HEK293T (cell line): Measurements from ENCODE around the gene PACRG.

Experiments used
- CTCF ChIA-PET: fragments of 350-600 bp; formaldehyde crosslinking; extraction: SDS; loops from one replicate; lab custom pipeline; 2021; ENCODE audit warnings: antibody characterized with exemption, inconsistent platforms; lab: Yijun Ruan, JAX
- POLR2A ChIA-PET: fragments of 350-600 bp; formaldehyde crosslinking; extraction: SDS; loops from one replicate; lab custom pipeline; 2020; ENCODE audit warnings: antibody characterized with exemption, inconsistent platforms; lab: Yijun Ruan, JAX
- DNase-seq: peaks from one replicate; pipeline ENCODE4 v3.0.0; 2012; ENCODE audit warnings: mixed read lengths; ENCODE audit errors: extremely low spot score
- ARNT ChIP-seq: fragments of 450-650 bp; IDR thresholded peaks from 2 replicates; pipeline ENCODE4 v1.6.1; 2017; ENCODE audit warnings: mild to moderate bottlenecking
- BHLHE40 ChIP-seq: fragments of 450-650 bp; IDR thresholded peaks from 2 replicates; pipeline ENCODE4 v1.6.1; 2016; ENCODE audit warnings: mild to moderate bottlenecking, moderate library complexity, borderline replicate concordance
- CTBP1 ChIP-seq: fragments of 450-650 bp; IDR thresholded peaks from 2 replicates; pipeline ENCODE4 v1.6.1; 2016; ENCODE audit warnings: borderline replicate concordance
- ELF4 ChIP-seq: fragments of 450-650 bp; IDR thresholded peaks from 2 replicates; pipeline ENCODE4 v1.6.1; 2017; ENCODE audit warnings: antibody characterized with exemption
- FOXA1 ChIP-seq: fragments of 450-650 bp; IDR thresholded peaks from 2 replicates; pipeline ENCODE4 v1.6.1; 2016; ENCODE audit warnings: mild to moderate bottlenecking
- FOXK2 ChIP-seq: fragments of 450-650 bp; IDR thresholded peaks from 2 replicates; pipeline ENCODE4 v1.6.1; 2016; ENCODE audit warnings: mild to moderate bottlenecking
- FOXM1 ChIP-seq: fragments of 450-650 bp; IDR thresholded peaks from 2 replicates; pipeline ENCODE4 v1.6.1; 2017; ENCODE audit warnings: mild to moderate bottlenecking, borderline replicate concordance
- HDGF ChIP-seq: fragments of 450-650 bp; IDR thresholded peaks from 2 replicates; pipeline ENCODE4 v1.6.1; 2017; ENCODE audit warnings: antibody characterized with exemption, borderline replicate concordance
- L3MBTL2 ChIP-seq: fragments of 450-650 bp; conservative IDR thresholded peaks from 2 replicates; pipeline ENCODE4 v1.6.1; 2016; ENCODE audit warnings: mild to moderate bottlenecking
- LEF1 ChIP-seq: fragments of 450-650 bp; IDR thresholded peaks from 2 replicates; pipeline ENCODE4 v1.6.1; 2017; ENCODE audit warnings: mild to moderate bottlenecking, borderline replicate concordance
- NFRKB ChIP-seq: fragments of 450-650 bp; IDR thresholded peaks from 2 replicates; pipeline ENCODE4 v1.6.1; 2016; ENCODE audit warnings: mild to moderate bottlenecking, moderate library complexity
- SP1 ChIP-seq: fragments of 450-650 bp; IDR thresholded peaks from 2 replicates; pipeline ENCODE4 v1.6.1; 2017
- SUZ12 ChIP-seq: fragments of 450-650 bp; IDR thresholded peaks from 2 replicates; pipeline ENCODE4 v1.6.1; 2016; ENCODE audit warnings: mild to moderate bottlenecking
- TARDBP ChIP-seq: fragments of 450-650 bp; IDR thresholded peaks from 2 replicates; pipeline ENCODE4 v1.6.1; 2016
- ZNF384 ChIP-seq: fragments of 450-650 bp; IDR thresholded peaks from 2 replicates; pipeline ENCODE4 v1.6.1; 2016
- TF ChIP-seq, protein P1 (sequence below): fragments of 450-650 bp; IDR thresholded peaks from 2 replicates; pipeline ENCODE4 v1.6.1; 2016

The PACRG gene

DNA sequence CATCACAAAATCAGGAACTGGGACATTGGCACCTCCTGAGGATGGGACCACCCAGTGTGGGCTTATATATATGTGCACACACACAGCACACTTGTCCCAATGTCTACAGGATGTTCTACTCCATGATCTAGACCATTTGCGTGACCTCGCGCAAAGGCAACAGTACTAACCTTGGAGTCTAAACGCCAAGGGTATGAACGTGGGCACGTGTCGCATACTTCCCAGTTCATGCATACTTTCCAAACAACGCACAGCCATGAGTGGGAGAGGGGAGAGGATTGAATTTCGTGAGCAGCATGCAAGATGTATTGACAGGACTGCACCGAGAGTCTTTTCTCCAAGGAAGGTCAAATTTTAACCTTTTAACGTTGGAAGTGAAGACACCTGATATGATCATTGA lies 472.5 kb downstream of the PACRG start:
- ChIA-PET POLR2A (no interaction called here), CTCF (no interaction called here)
- no peak for DNase-seq
- TF ChIP-seq ARNT, result no peak
- TF ChIP-seq FOXK2, result no peak
- TF ChIP-seq NFRKB, result no peak
- no peak for TF ChIP-seq TARDBP
- TF ChIP-seq LEF1, result no peak
- no peak for TF ChIP-seq HDGF
- no peak for TF ChIP-seq SP1
- TF ChIP-seq L3MBTL2, result no peak
- no peak for TF ChIP-seq ELF4

DNA sequence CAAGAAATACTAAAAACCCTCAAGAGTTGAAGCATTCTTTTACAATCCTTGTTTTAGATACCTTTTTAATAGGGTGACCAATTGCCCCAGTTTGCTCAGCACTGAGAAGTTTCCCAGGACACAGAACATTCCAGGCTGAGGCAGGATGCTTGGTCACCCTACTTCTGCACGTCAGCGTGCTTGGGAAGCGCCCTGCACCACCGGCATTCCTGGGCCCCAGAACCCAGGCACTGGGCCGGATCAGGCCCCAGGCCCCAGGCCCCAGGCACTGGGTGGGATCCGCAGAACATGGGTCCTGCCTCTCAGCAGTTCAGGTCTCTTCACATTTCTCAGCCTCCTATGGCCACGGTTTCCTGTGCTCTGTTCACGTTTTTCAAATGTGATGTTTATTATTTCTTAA lies 472.9 kb downstream of the PACRG start:
- no peak for TF ChIP-seq FOXK2
- TF ChIP-seq FOXA1, result no peak
- no peak for TF ChIP-seq SUZ12
- TF ChIP-seq, protein P1, sequence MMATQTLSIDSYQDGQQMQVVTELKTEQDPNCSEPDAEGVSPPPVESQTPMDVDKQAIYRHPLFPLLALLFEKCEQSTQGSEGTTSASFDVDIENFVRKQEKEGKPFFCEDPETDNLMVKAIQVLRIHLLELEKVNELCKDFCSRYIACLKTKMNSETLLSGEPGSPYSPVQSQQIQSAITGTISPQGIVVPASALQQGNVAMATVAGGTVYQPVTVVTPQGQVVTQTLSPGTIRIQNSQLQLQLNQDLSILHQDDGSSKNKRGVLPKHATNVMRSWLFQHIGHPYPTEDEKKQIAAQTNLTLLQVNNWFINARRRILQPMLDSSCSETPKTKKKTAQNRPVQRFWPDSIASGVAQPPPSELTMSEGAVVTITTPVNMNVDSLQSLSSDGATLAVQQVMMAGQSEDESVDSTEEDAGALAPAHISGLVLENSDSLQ, result no peak
- DNase-seq, result no peak
- POLR2A ChIA-PET, result no interaction called here
- CTCF ChIA-PET, result no interaction called here

DNA sequence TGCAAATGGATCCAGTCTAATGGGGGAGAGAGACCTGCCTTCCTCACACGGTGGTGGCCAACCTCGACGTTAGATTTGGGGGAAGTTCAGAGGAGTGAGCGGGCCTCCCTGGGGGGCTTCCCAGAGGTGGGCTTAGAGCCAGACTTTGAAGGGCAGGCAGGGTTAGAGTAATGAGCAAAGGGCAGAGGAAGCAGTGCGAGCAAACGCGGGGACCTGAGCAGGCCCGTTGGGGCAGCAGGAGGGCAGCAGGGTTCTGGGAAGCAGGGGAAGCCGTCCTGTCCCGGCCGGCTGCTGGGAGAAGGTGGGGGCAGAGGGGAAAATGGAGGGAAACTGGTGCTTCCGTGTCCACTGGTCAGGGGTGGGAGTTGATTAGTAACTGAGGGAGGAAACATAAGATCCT lies 474.1 kb downstream of the PACRG start:
- ChIA-PET POLR2A (no interaction called here), CTCF (no interaction called here)
- DNase-seq, result no peak
- TF ChIP-seq ELF4, result no peak
- no peak for TF ChIP-seq BHLHE40
- TF ChIP-seq ZNF384, result no peak
- no peak for TF ChIP-seq FOXA1
- no peak for TF ChIP-seq TARDBP
- no peak for TF ChIP-seq L3MBTL2

DNA sequence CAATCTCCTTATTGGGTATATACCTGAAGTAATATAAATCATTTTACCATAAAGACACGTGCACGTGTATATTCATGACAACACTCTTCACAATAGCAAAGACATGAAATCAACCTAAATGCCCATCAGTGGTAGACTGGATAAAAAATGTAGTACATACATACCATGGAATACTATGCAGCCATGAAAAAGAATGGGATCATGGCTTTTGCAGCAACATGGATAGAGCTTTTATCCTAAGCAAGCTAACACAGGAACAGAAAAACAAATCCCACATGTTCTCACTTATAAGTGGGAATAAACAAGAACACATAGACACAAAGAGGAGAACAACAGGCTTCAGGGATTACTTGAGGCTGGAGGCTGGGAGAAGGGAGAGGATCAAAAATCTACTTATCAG lies 478.4 kb downstream of the PACRG start:
- ChIA-PET CTCF (no interaction called here), POLR2A (no interaction called here)
- no peak for TF ChIP-seq SP1
- TF ChIP-seq ELF4, result no peak
- TF ChIP-seq, protein P1, result no peak
- TF ChIP-seq FOXK2, result no peak
- no peak for TF ChIP-seq HDGF
- TF ChIP-seq SUZ12, result no peak
- no peak for DNase-seq

DNA sequence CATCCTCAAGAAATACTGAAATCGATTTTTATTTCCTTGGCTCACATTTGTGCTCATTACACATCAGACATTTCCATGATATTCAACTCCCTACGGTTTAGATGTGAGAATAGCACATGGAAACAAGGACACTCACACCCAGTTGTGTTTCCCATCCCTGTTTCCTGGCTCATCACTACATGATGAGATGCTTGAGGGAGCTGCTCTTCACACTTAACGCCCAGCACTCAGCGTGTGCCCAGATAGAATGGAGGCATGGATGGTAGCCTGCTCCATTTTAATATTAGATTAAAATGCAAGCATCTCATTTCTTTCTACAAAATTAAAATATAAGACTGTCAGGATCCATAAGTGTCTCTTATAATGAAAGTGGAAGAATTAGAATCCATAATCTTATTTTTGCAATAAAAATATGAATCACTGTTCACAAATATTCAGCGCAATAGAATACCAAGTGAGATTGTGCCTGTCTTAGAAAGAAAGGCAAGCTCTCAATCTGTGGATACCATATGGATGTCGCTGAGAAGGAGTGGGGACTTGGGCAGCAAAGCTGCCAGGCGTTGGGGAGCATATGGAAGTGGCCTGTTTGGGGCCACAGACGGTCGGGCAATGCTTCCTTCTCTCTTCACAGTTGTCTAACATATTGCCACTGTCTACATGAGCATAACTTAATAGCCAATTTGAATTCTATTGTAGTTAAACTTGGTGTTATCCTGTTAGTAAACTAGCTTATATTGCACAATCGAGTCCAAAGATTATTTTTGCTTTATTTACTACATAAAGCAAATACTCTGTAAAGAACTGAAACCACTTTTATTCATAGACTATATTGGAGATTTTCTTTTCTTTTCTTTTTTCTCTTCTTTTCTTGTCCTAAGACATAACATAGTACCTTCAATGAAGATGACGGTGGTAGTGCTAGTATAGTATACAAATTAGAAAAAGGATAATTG lies 479.9 kb downstream of the PACRG start:
- no peak for DNase-seq
- CTCF ChIA-PET, result interaction anchor here (0.5 kb wide), 1 partner anchor 456 kb away, joined by 3 read pairs; no protein-coding TSS in a partner anchor
- TF ChIP-seq FOXK2, result no peak
- no peak for TF ChIP-seq FOXA1
- no peak for TF ChIP-seq ARNT
- TF ChIP-seq, protein P1, result no peak
- no peak for TF ChIP-seq ELF4
- TF ChIP-seq FOXM1, result no peak
- TF ChIP-seq HDGF, result no peak
- no peak for TF ChIP-seq SUZ12
- TF ChIP-seq BHLHE40, result no peak
- TF ChIP-seq SP1, result no peak
- no peak for TF ChIP-seq ZNF384
- POLR2A ChIA-PET, result no interaction called here

DNA sequence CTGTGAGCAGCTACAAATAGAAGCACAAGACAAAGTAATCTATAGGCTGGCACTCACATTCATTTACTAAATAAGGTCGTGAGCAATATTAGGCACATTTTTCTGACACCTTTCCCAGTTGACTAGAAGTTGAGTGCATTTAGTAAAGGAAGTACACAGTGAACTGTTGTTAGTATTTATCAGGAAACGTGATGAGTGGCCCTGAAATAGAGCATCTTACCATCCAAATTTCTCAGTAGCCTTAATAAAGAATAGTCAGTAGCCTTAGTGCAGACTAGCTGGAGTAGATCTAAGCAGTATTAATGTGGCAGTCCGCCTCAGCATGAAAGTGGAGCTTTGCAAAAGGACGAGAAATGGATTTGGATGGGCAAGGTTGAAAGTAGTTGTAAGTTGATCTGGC lies 481.2 kb downstream of the PACRG start:
- ChIA-PET CTCF (interaction anchor here (0.5 kb wide), 1 partner anchor 28 kb away, joined by 4 read pairs; no protein-coding TSS in a partner anchor), POLR2A (no interaction called here)
- DNase-seq, result no peak
- TF ChIP-seq FOXK2, result no peak
- TF ChIP-seq SUZ12, result no peak
- TF ChIP-seq ARNT, result no peak
- no peak for TF ChIP-seq SP1
- no peak for TF ChIP-seq TARDBP
- no peak for TF ChIP-seq BHLHE40
- TF ChIP-seq CTBP1, result no peak
- TF ChIP-seq ZNF384, result no peak
- no peak for TF ChIP-seq L3MBTL2
- TF ChIP-seq ELF4, result no peak
- TF ChIP-seq HDGF, result no peak
- TF ChIP-seq NFRKB, result no peak
- TF ChIP-seq LEF1, result no peak
- TF ChIP-seq, protein P1, result no peak
- no peak for TF ChIP-seq FOXM1
- no peak for TF ChIP-seq FOXA1
